KOPT-K1 (cell line): ENCODE measurements around the gene FIGNL1.

ENCODE experiments used
- H3K27ac ChIP-seq: fragments of 200-600 bp; sonication (generic); 2 replicates; pipeline ENCODE4 v1.5.1; 2016; ENCODE audit warnings: antibody characterized with exemption, mild to moderate bottlenecking, low read depth, low read length; ENCODE audit not compliant: poor library complexity, severe bottlenecking
- H3K36me3 ChIP-seq: fragments of 200-600 bp; sonication (generic); 2 replicates; pipeline ENCODE4 v1.5.1; 2017; ENCODE audit warnings: antibody characterized with exemption, mild to moderate bottlenecking, low read length, moderate library complexity; ENCODE audit not compliant: insufficient read depth
- H3K9me3 ChIP-seq: fragments of 200-600 bp; sonication (generic); 2 replicates; pipeline ENCODE4 v1.5.1; 2017; ENCODE audit warnings: antibody characterized with exemption, low read length, mild to moderate bottlenecking; ENCODE audit not compliant: insufficient read depth, poor library complexity, severe bottlenecking

The FIGNL1 gene

GRCh38 chr7:50477640-50478039 lies 27.5 kb upstream of the FIGNL1 start:
- H3K36me3 ChIP-seq, result no peaks in the 10 kb centered on the region
- no peaks in the 10 kb centered on the region for H3K9me3 ChIP-seq
- H3K27ac ChIP-seq, result no peak overlapping the region

GRCh38 chr7:50476953-50477625 lies 26.9 kb upstream of the FIGNL1 start:
- Histone ChIP-seq H3K36me3 (no peaks in the 10 kb centered on the region), H3K9me3 (no peaks in the 10 kb centered on the region), H3K27ac (no peak overlapping the region)

GRCh38 chr7:50475340-50475739 lies 25.2 kb upstream of the FIGNL1 start:
- Histone ChIP-seq H3K9me3 (no peaks in the 10 kb centered on the region), H3K36me3 (no peaks in the 10 kb centered on the region), H3K27ac (no peak overlapping the region)

GRCh38 chr7:50474382-50475160 lies 24.4 kb upstream of the FIGNL1 start:
- Histone ChIP-seq H3K9me3 (no peaks in the 10 kb centered on the region), H3K36me3 (no peaks in the 10 kb centered on the region), H3K27ac (no peak overlapping the region)

- no peak overlapping the region for H3K27ac ChIP-seq
- H3K36me3 ChIP-seq, result no peaks in the 10 kb centered on the region
- H3K9me3 ChIP-seq, result no peaks in the 10 kb centered on the region
Measured at GRCh38 chr7:50473531-50473930, 23.4 kb upstream of the FIGNL1 start.

GRCh38 chr7:50472427-50472826 lies 22.3 kb upstream of the FIGNL1 start:
- Histone ChIP-seq H3K36me3 (no peaks in the 10 kb centered on the region), H3K9me3 (no peaks in the 10 kb centered on the region), H3K27ac (no peak overlapping the region)

GRCh38 chr7:50471970-50472369 lies 21.8 kb upstream of the FIGNL1 start:
- H3K27ac ChIP-seq, result no peak overlapping the region
- H3K9me3 ChIP-seq, result no peaks in the 10 kb centered on the region
- no peaks in the 10 kb centered on the region for H3K36me3 ChIP-seq

GRCh38 chr7:50470250-50471163 lies 20.4 kb upstream of the FIGNL1 start:
- Histone ChIP-seq H3K27ac (no peak overlapping the region), H3K9me3 (no peaks in the 10 kb centered on the region)

GRCh38 chr7:50469181-50469580 lies 19.0 kb upstream of the FIGNL1 start:
- Histone ChIP-seq H3K27ac (no peak overlapping the region), H3K9me3 (no peaks in the 10 kb centered on the region), H3K36me3 (no peaks in the 10 kb centered on the region)

More at GRCh38 chr7:50470250-50471163, 20.4 kb upstream of the FIGNL1 start:
- no peaks in the 10 kb centered on the region for H3K36me3 ChIP-seq

GRCh38 chr7:50467817-50468610 lies 17.9 kb upstream of the FIGNL1 start:
- Histone ChIP-seq H3K36me3 (no peaks in the 10 kb centered on the region), H3K9me3 (no peaks in the 10 kb centered on the region), H3K27ac (peak overlapping the region; percentile 30)

GRCh38 chr7:50466815-50467585 lies 16.9 kb upstream of the FIGNL1 start:
- H3K27ac ChIP-seq, result no peak overlapping the region
- H3K36me3 ChIP-seq, result no peaks in the 10 kb centered on the region
- no peaks in the 10 kb centered on the region for H3K9me3 ChIP-seq

GRCh38 chr7:50463035-50463434 lies 12.9 kb upstream of the FIGNL1 start:
- no peaks in the 10 kb centered on the region for H3K9me3 ChIP-seq
- H3K27ac ChIP-seq, result no peak overlapping the region
- no peaks in the 10 kb centered on the region for H3K36me3 ChIP-seq

GRCh38 chr7:50462361-50462760 lies 12.2 kb upstream of the FIGNL1 start:
- Histone ChIP-seq H3K36me3 (no peaks in the 10 kb centered on the region), H3K27ac (no peak overlapping the region), H3K9me3 (no peaks in the 10 kb centered on the region)

- no peaks in the 10 kb centered on the region for H3K9me3 ChIP-seq
- no peaks in the 10 kb centered on the region for H3K36me3 ChIP-seq
- H3K27ac ChIP-seq, result no peak overlapping the region
Measured at GRCh38 chr7:50461695-50462094, 11.5 kb upstream of the FIGNL1 start.
